NCI-H1092 treated with DMSO at 0.1 percent for 48 hours (cell line): Measurements from ENCODE around the gene CEP290.
"Not testable (repeated sequence)": the region's sequence is repeated elsewhere in the genome, so short reads cannot be mapped to it uniquely, and the experiment has no call there.

Experiments used
- DNase-seq: peaks from one replicate; lab custom pipeline; 2025; lab: John Stamatoyannopoulos, UW

CEP290 gene

GRCh38 chr12:88141425-88141773 lies 489 bp downstream of the CEP290 start:
- no peak for DNase-seq

GRCh38 chr12:88139711-88140110 lies 2.2 kb downstream of the CEP290 start:
- not testable (repeated sequence) for DNase-seq

- DNase-seq, result not testable (repeated sequence)
These were observed 8.7 kb downstream of the CEP290 start for GRCh38 chr12:88133181-88133580.

- DNase-seq, result no peak
These were observed 9.5 kb downstream of the CEP290 start for GRCh38 chr12:88132392-88132791.

- DNase-seq, result no peak
These were observed 14.0 kb downstream of the CEP290 start for GRCh38 chr12:88127855-88128254.

- DNase-seq, result no peak
These were observed 14.8 kb downstream of the CEP290 start for GRCh38 chr12:88127099-88127498.

- no peak for DNase-seq
These were observed 19.2 kb downstream of the CEP290 start for GRCh38 chr12:88122666-88123065.

- DNase-seq, result no peak
These were observed 28.0 kb downstream of the CEP290 start for GRCh38 chr12:88113871-88114270.

GRCh38 chr12:88111074-88111652 lies 30.7 kb downstream of the CEP290 start:
- DNase-seq, result peak; percentile 17

GRCh38 chr12:88108021-88108420 lies 33.9 kb downstream of the CEP290 start:
- no peak for DNase-seq

GRCh38 chr12:88093573-88093972 lies 48.3 kb downstream of the CEP290 start:
- no peak for DNase-seq

GRCh38 chr12:88092771-88093170 lies 49.1 kb downstream of the CEP290 start:
- no peak for DNase-seq

- no peak for DNase-seq
These were observed 57.7 kb downstream of the CEP290 start for GRCh38 chr12:88084210-88084609.

GRCh38 chr12:88083634-88084033 lies 58.3 kb downstream of the CEP290 start:
- DNase-seq, result no peak

GRCh38 chr12:88081247-88081646 lies 60.6 kb downstream of the CEP290 start:
- no peak for DNase-seq

GRCh38 chr12:88067301-88067700 lies 74.6 kb downstream of the CEP290 start:
- no peak for DNase-seq

GRCh38 chr12:88063375-88063774 lies 78.5 kb downstream of the CEP290 start:
- no peak for DNase-seq

- DNase-seq, result no peak
These were observed 79.4 kb downstream of the CEP290 start for GRCh38 chr12:88062474-88062873.

- DNase-seq, result no peak
These were observed 83.2 kb downstream of the CEP290 start for GRCh38 chr12:88058719-88059077.

GRCh38 chr12:88057994-88058718 lies 83.7 kb downstream of the CEP290 start:
- no peak for DNase-seq

GRCh38 chr12:88056571-88056970 lies 85.3 kb downstream of the CEP290 start:
- no peak for DNase-seq

- DNase-seq, result peak; percentile 28
These were observed 89.2 kb downstream of the CEP290 start for GRCh38 chr12:88052686-88053085.

GRCh38 chr12:88044035-88044434 lies 97.9 kb downstream of the CEP290 start:
- no peak for DNase-seq

- no peak for DNase-seq
These were observed 104.1 kb downstream of the CEP290 start for GRCh38 chr12:88037770-88038169.
